IPS-18c (cell line): ENCODE data around the gene GPR158.
"Not testable (repeated sequence)": the region's sequence is repeated elsewhere in the genome, so short reads cannot be mapped to it uniquely, and the experiment has no call there.

Experiments
- H3K4me3 ChIP-seq: 2 replicates; pipeline ENCODE4 v1.7.0; 2013; ENCODE audit warnings: low read depth, mild to moderate bottlenecking, low read length, moderate library complexity; ENCODE audit not compliant: insufficient read depth
- H3K9me3 ChIP-seq: one replicate; pipeline ENCODE4 v1.6.1; 2013; ENCODE audit warnings: mild to moderate bottlenecking, low read length, moderate library complexity; ENCODE audit not compliant: control insufficient read depth, insufficient read depth

GPR158 gene

DNA sequence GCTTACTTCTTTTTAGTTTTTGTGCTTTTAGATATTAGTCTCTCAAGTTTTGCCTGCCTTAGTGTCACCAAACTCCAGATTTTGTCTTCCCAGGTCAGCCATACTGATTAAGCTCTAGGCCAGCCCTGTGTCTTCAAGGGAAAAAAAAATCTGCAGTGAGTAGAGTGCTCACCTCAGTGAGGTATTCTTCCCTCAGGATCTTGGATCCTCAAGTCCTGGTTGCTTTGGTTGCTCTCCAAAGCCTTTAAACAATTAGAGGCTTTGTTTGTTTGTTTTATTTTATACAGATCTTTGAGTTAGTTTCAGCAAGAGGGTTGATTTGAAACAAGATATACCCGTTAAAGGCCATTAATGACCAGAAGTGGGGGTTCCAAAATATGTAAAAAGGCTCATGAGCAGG lies 165.2 kb downstream of the GPR158 start:
- Histone ChIP-seq H3K4me3 (no peak overlapping the region), H3K9me3 (no peaks in the 10 kb centered on the region)

DNA sequence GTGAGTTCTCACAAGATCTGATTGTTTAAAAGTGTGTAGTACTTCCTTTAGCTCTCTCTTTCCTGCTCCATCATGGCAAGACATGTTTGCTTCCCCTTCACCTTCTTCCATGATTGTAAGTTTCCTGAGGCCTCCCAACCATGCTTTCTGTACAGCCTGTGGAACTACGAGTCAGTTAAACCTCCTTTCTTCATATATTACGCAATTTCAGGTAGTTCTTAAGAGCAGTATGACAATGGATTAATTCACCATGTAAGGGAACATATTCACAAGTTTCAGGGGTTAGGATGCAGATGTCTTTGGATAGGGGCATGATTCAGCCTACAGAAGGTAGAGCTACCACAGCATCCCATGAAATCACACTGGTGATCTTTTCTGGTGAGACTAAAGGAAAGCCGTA lies 174.7 kb downstream of the GPR158 start:
- no peaks in the 10 kb centered on the region for H3K9me3 ChIP-seq
- H3K4me3 ChIP-seq: no peak overlapping the region

DNA sequence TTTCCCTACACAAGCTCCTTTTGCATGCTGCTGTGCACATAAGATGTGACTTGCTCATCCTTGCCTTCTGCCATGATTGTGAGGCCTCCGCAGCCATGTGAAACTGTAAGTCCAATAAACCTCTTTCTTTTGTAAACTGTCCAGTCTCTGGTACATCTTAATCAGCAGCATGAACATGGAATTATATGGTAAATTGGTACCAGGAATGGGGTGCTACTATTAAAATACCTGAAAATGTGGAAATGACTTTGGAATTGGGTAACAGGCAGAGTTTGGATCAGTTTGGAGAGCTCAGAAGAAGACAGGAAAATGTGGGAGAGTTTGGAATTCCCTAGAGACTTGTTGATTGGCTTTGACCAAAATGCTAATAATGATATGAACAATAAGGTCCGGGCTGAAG lies 181.8 kb downstream of the GPR158 start:
- Histone ChIP-seq H3K9me3 (peaks cover 10% of the 10 kb centered on the region), H3K4me3 (no peak overlapping the region)

- peak overlapping the region; percentile 20; the same call in 1 of the 2 replicates for H3K4me3 ChIP-seq
- peaks cover 10% of the 10 kb centered on the region for H3K9me3 ChIP-seq
These were observed 182.5 kb downstream of the GPR158 start for GRCh38 chr10:25357269-25357668.

- Histone ChIP-seq H3K9me3 (no peaks in the 10 kb centered on the region), H3K4me3 (no peak overlapping the region)
These were observed 207.4 kb downstream of the GPR158 start for GRCh38 chr10:25382029-25382810.

DNA sequence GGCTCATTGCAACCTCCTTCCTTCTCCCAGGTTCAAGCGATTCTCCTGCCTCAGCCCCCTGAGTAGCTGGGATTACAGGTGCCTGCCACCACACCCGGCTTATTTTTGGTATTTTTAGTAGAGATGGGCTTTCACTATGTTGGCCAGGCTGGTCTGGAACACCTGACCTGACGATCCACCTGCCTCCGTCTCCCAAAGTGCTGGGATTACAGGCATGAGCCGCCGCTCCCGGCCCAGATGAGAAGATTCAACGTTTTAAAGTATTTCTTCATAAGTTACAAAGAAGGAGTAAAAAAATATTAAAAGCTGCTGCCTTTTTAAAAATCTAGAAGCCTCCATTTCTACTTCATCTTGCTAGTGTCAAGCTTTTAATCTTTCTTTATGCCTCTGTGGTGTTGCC lies 208.1 kb downstream of the GPR158 start:
- not testable (repeated sequence) for H3K4me3 ChIP-seq, H3K9me3 ChIP-seq

DNA sequence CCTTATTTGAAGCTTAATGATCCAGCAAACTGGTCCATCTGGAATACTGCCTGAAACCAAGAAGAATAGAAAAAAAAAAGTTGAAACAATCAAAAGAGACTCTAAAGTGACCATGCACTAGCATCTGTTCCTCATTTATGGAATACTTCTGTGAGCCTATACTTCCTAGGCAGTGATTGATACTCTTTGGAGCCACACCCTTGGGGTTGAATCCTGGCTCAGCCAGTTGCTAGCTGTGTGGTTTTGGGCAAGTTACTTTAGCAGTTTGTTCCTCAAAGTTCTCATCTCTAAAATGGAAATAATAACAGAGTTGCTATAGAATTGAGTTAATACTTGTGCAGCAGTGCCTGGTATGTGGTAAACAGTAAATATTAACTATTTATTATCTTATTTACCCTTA lies 208.9 kb downstream of the GPR158 start:
- Histone ChIP-seq H3K4me3 (no peak overlapping the region), H3K9me3 (no peaks in the 10 kb centered on the region)

GRCh38 chr10:25384618-25385017 lies 209.8 kb downstream of the GPR158 start:
- no peaks in the 10 kb centered on the region for H3K9me3 ChIP-seq
- H3K4me3 ChIP-seq: no peak overlapping the region

DNA sequence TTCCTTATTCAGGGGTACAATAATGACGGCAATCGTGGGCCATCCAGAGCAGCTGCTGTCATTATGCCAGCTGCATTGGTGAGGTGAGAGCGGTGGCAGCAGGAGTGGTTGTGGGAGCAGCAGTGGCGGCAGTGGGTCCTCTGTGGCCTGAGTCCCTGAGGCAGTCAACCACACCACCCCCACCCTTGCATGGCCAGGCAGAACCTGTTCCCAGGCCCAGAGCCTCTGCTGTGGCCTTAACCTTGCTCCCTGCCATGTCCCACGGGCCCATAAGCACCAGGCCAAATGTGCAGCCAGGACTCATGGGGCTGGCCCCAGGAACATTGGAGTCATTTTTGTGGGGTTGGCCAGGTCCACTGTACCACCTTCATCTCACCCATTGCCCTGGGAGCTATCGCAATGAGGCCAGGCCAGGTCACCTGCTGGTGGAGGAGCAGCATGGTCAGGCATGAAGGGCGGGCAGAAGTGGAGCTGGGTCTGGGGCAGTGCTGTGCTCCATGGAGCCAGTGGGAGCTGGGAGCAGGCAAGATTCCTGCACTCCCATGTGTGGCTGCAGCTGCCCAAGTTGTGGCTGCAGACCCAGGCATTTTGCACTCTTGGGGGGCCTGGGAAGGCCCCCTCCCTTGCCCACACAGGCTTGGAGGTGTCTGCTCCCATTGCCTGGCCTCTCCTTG lies 213.5 kb downstream of the GPR158 start:
- Histone ChIP-seq H3K9me3 (peaks cover 6% of the 10 kb centered on the region), H3K4me3 (no peak overlapping the region)

- Histone ChIP-seq H3K9me3 (peaks cover 6% of the 10 kb centered on the region), H3K4me3 (no peak overlapping the region)
These were observed 214.0 kb downstream of the GPR158 start for GRCh38 chr10:25388862-25389206.

- Histone ChIP-seq H3K9me3 (peaks cover 6% of the 10 kb centered on the region), H3K4me3 (no peak overlapping the region)
These were observed 215.9 kb downstream of the GPR158 start for GRCh38 chr10:25390733-25391132.

DNA sequence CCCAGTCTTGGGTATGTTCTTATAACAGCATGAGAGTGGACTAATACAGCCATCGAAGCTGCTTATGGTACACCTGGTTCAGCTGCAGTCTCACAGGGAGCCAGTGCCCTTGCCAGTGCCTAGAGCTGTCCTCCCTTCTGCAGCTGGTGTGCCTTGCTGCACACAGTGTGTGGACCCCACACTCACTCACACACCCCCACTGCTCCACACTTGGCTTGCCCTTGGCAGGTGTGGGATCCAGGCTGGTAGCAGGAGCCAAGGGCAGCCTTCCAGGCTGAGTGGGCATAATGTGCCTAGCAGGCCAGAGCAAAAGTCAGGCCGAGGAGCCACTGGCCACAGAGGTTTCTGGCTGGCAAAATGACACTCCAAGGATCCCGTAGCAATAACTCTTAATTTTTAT lies 217.3 kb downstream of the GPR158 start:
- H3K9me3 ChIP-seq: peaks cover 6% of the 10 kb centered on the region

GRCh38 chr10:25393621-25394020 lies 218.8 kb downstream of the GPR158 start:
- H3K9me3 ChIP-seq: peaks cover 6% of the 10 kb centered on the region
- H3K4me3 ChIP-seq: no peak overlapping the region

More for the DNA sequence above, 217.3 kb downstream of the GPR158 start:
- no peak overlapping the region for H3K4me3 ChIP-seq

DNA sequence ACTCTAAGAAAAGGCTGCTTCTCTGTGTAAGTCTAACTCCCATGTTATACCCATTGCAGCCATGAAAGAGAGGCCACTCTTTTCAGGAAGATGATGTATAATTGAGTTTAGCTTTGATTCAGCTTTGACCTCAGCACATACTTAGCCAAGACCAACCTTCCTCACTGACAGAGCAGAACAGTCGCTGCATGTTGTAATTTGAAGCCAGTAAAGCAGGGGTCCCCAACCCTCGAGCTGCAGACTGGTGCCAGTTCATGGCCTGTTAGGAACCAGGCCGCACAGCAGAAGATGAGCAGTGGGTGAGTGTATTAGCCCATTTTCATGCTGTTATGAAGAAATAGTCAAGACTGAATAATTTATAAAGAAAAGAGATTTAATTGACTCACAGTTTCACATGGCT lies 223.9 kb downstream of the GPR158 start:
- Histone ChIP-seq H3K9me3 (no peaks in the 10 kb centered on the region), H3K4me3 (no peak overlapping the region)

DNA sequence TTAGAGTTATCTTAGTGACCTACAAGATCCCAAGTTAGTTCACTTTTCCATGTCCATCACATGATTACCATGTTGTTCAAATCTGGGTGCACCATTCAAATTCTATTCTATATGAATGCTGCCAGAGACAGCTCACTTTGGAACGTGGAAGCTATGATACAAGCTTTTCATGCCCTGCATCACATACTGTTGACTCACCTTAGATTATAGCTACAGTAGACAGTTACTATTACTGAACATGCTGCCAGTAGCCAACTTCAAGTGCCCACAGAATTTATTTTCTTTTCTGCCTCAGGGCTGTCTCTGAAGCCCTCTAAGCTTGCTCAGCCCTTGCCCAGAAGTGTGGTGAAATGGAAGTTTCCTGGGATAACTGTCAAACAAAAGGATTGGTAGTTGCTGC lies 231.1 kb downstream of the GPR158 start:
- Histone ChIP-seq H3K9me3 (no peaks in the 10 kb centered on the region), H3K4me3 (no peak overlapping the region)

- H3K9me3 ChIP-seq: peaks cover 3% of the 10 kb centered on the region
- H3K4me3 ChIP-seq: no peak overlapping the region
These were observed 242.8 kb downstream of the GPR158 start for GRCh38 chr10:25417611-25418010.

GRCh38 chr10:25425776-25426175 lies 251.0 kb downstream of the GPR158 start:
- peaks cover 3% of the 10 kb centered on the region for H3K9me3 ChIP-seq
- H3K4me3 ChIP-seq: no peak overlapping the region

DNA sequence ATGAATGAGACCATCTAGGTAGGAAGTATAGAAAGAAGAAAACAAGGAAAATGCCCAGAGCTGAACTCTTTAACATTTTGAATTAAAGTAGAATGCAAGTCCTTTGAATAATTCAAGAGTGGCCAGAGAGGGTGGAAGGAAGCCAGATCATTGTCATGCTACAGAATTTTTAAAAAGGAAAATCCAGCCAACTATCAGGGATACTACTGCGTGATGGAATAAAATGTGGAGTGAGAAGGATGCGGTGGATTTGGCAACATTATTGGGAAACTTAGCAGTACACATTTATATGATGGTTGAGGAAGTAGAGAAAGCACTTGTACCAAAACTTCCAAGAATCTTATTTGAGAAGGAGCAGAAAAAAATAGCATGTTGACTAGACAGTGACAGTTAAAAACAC lies 261.6 kb downstream of the GPR158 start:
- no peak overlapping the region for H3K4me3 ChIP-seq
- H3K9me3 ChIP-seq: peaks cover 3% of the 10 kb centered on the region

GRCh38 chr10:25441270-25441669 lies 266.5 kb downstream of the GPR158 start:
- Histone ChIP-seq H3K9me3 (no peaks in the 10 kb centered on the region), H3K4me3 (no peak overlapping the region)
